ENCODE measurements around the gene DCST1.

DNA sequence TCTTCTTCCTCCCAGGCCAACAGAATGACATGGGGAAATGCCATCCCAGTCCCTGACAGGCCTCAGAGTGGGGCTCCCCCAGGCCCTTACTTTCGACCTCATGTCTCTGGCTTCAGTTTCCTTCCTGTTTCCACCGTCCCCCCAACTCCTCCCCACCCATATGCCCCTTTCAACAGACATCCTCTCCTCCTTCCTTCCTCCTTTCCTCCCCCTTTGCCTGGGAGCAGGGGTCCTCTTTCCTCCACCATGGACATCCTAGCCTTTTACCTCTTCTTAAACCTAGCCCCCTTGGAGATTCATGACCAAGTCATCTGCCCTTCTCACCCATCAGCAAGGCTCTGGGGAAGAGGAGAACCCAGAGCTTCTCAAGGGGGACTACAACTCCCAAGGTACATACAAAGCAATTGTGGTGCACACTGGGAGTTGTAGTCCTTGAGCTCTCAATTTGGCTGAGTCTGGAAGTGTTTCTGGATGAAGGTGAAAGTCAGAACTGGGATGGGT lies 27.0 kb upstream of the DCST1 start:
- TF ChIP-seq POLR2AphosphoS5 (IDR thresholded peaks at IDR 0.05; ENCODE audit: low read depth, low read length) (no peak), TAF1 (IDR thresholded peaks at IDR 0.05; ENCODE audit: borderline replicate concordance, insufficient read depth, low read length) (no peak)

All from PFSK-1 (cell line).